ENCODE results near the gene CYP46A1.
A peak's percentile ranks its signal among the peaks of the same experiment; 100 is the strongest.

CYP46A1 gene

DNA sequence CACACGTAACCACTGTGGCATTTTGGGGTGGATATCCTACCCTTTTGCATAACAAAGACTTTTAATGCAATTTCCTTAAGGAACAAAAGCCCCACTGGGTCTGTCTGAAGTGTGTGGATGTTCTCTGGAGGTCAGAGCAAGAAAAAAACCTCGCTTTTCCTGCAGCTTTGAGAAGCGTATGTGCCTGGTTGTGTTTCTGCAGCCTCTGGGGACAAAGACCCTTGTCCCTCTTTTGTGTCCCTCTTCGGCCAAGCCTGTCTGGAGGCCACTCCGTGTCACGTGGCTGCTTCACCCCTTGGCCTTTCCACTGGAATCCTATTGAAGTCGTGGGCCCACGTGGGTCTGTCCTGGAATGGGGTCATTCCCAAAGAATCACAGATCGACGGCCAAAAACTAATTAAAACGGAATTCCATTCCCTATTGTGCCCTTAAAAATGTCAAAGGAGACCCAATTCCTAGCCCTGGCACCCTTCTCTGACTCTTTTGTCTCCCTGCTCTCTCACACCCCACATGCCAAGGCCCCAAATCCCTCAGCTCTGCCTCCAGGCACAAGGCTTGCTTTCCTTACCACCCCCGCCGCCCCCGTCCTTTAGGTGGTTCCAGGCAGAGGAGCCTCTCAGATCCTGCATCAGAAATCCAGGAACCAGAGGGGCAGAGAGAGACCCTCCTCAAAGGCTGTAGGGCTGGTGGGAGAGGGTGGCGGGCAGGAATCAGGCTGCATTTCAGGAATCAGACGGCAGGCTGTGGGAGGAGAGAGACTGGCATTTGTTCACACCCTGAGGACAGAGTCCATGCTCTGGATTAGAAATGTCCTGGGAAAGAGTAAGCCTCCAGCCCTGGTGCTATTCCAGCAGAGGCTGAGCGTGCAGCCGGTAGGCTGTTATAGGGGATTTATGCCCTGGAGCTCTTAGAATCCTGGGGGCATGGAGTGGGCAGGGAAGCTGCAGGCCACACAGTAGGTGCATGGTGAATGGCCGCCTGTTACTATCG is 12.6 kb upstream of the CYP46A1 start:
- in situ Hi-C loops (cut with MboI; ENCODE audit: low pct_unique_long_range_greater_than_20kb, low sequenced_read_pairs), result no loop called here
- DNase-seq, result no peak

DNA sequence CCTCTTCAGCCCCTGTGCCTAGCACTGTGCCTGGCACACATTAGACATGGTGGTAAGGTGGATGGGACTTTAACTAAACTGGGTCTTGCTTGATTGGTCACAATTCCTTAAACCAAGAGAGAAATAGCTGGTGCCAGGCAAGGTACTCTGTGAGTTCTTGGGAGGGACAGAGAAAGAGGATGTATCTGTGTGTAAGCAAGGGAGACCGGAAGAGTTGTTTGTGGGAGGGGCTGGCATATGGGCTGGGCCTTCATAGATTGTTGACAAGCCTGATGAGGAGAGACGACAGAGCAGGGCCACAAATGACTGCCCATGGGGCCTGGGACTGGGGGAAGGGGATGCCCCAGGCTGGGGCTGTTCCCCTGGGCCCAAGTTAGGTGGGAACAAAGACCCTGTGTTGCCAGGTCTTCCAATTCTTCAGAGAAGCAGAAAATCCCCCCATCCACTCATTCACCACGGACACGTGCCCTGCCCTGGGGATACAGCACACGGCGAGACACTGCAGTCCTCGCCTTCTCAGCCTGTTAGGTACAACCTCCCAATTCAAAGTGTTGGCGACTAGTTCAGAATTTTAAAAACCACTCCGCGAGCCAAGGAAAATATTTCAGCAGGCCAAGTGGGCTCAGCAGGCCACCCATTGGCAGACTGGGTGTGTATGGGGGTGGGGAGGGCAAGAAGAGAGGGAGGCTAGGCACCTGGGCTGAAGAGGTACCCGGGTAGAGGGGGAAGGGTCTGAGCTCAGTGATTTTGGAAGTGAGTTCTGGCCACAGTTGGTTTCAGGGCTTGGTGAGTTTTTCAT is 11.4 kb upstream of the CYP46A1 start:
- peak; percentile 66 for DNase-seq
- in situ Hi-C loops (cut with MboI; ENCODE audit: low pct_unique_long_range_greater_than_20kb, low sequenced_read_pairs), result no loop called here

DNA sequence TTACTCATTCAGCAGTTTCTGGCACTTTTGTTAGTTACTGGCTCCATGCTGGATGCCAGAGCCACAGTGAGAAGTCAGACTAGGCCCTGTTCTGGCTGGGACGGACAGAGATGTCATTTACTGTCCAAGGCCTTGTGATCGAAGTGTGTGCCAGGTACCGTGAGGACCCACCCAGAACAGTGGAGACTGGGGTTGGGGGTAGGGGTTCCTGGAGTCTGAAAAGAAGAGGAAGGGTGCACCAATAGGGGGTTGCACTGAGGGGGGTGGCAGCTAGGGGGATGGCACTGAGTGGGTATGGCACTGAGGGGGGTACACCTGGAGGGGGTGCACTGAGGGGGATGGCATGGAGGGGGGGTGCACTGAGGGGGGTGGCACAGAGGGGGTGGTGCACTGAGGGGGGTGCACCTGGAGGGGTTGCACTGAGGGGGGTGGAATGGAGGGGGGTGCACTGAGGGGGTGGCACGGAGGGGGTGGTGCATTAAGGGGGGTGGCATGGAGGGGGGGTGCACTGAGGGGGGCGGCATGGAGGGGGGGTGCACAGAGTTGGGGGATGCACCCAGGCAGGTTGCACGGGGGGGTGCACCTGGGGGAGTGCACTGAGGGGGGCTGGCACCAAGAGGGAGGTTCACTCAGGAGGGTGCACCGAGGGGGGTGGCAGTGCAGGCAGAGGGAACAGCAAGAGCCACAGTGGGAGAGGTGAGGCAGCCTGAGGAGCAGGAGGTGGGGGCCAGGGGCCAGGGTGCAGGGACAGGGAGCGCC is 10.6 kb upstream of the CYP46A1 start:
- DNase-seq, result no peak
- in situ Hi-C loops (cut with MboI; ENCODE audit: low pct_unique_long_range_greater_than_20kb, low sequenced_read_pairs), result no loop called here

DNA sequence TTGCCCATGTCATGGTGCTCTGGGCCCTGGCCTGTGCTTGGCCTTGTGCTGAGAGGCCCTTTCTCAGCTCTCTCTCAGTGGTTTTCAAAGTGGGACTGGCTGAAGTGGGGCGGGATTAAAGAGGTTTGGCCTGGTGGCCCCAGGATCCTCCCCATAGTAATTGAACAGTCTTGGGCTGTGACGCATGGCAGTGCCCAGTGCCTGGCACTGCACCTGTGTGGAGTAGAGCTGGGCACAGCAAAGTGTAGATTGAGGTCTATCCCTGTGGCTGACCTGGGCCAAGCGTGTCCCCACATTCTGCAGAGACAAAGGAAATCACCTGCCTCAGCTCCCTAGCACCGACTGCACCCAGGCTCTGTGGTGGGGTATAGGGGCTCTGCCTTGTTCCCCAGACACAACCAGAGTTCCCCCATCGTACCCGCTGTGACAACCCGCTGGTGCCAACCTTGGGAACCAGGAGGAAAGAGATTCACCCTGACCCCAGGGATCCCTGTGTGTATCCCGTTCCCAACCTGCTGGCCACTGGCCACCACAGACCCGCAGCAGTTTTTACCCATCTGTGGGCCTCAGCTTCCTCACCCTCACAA is 9.9 kb upstream of the CYP46A1 start:
- DNase-seq, result no peak
- in situ Hi-C loops (cut with MboI; ENCODE audit: low pct_unique_long_range_greater_than_20kb, low sequenced_read_pairs), result no loop called here

DNA sequence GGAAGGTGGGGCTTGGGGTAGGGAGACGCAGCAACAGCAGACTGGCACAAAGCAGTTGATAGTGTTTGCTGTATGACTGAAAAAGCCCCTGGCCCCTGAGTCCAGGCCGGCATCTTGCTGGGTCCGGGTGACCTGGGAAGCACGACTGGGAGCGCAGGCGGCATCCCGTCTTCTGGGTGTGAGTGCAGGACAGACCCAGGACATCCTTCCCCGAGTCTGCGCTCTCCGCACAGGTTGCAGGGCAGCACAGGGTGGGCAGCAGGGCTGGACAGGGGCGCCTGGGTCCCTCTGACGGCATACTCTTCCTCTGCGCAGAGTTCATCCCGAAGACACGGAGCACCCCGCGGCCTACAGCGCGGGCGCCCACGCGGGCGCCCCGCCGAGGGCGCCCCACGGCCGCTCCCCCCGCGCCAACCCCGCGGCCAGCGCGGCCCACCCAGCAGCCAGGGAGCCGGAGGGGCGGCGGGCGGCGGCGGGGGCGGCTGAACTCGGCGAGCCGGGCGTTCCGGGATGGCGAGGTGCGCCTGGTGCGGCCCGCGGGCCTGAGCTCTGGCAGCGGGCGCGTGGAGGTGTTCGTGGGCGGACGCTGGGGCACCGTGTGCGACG is 9.2 kb upstream of the CYP46A1 start:
- in situ Hi-C loops (cut with MboI; ENCODE audit: low pct_unique_long_range_greater_than_20kb, low sequenced_read_pairs), result no loop called here
- no peak for DNase-seq

DNA sequence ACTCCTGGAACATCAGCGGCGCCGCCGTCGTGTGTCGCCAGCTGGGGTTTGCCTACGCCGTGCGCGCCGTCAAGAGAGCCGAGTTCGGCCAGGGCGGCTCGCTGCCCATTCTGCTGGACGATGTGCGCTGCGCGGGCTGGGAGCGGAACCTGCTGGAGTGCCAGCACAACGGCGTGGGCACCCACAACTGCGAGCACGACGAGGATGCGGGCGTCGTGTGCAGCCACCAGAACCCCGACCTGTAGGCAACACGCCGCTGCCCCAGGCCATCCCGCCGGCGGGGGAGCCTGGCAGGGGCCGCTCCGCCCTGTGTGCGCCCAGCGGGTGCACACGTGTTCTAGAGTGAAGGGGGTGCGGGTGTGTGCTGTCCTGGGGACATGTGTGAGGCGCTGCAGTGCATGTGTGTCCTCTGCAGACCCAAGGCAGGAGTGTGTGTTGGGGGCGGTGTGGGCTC is 8.7 kb upstream of the CYP46A1 start:
- in situ Hi-C loops (cut with MboI; ENCODE audit: low pct_unique_long_range_greater_than_20kb, low sequenced_read_pairs), result no loop called here
- DNase-seq, result no peak

DNA sequence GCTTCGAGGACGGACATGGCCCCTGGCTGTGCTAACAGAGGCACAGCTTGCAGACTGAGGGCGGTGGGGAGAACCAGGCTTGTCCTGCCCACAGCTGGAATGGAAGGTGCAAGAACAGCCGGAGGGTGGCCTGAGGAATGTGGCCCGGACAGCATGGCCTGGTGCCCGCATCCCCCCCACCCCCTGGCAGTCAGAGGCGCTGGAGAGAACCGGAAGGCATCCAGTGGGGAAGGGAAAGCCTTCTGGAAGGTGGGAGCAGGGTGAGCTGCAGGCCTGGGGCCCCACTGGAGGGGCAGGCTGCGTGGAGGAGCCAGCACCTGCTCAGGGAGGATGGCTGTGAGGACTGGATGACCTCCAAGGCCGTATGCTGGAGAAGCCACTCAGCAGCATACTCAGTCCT is 8.1 kb upstream of the CYP46A1 start:
- DNase-seq, result no peak
- in situ Hi-C loops (cut with MboI; ENCODE audit: low pct_unique_long_range_greater_than_20kb, low sequenced_read_pairs), result no loop called here

DNA sequence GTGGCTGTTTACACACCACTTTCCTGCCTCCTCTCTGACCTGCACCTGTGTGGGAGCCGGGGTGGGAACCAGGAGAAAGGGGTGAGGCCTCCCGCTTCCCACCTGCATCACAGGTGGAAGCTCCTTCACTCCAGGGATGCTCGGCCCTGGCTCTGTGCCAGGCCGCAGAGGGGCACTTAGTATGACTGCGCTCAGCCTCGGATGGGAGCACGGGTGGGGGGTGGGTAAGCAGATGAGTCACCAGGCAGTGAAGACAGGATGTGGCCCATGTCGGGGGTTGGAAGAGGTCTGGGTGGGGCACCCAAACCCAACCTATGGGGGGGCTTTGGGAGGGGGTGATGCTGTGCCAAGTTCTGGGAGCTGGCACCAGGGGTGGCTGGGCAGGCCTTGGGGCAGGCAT is 7.4 kb upstream of the CYP46A1 start:
- no peak for DNase-seq
- in situ Hi-C loops (cut with MboI; ENCODE audit: low pct_unique_long_range_greater_than_20kb, low sequenced_read_pairs), result no loop called here

DNA sequence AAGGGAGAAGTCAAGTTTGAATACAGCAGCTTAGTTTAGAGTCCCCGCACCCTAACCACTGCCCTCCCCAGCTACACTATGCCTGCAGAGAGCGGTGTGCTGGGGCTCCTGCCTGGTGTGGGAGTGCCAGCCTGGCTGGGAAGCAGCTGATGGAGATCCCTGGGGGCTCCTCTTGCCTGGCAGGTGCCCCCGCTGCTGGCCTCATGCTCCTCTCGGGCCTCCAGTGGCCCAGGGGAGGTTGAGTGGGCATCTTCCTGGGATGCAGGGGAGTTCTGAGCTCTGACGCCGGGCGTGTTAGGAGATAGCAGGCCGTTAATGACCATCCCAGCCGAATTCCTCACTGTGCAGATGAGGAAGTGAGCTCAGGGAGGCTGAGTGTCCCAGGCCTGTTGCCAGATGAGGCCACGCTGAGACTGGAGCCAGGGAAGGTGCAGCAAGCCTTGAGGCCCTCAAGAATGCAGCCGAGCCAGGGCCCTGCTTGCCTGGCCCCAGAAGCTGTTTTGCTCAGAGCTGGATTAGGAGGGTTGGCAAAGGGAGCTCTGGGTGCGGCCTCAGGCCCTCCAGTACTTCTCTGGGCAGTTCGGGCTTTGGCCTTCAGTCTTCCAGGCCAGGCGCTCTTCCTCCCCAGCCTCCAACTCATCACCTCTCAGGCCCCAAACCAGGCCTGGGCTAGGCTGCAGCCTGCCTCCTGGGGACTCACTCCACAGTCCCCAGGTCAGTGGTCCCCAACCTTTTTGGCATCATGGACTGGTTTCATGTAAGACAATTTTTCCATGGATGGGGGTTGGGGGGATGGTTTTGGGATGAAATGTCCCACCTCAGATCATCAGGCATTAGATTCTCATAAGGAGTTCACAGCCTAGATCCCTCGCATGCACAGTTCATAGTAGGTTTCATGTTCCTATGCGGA is 6.6 kb upstream of the CYP46A1 start:
- no peak for DNase-seq
- in situ Hi-C loops (cut with MboI; ENCODE audit: low pct_unique_long_range_greater_than_20kb, low sequenced_read_pairs), result no loop called here

DNA sequence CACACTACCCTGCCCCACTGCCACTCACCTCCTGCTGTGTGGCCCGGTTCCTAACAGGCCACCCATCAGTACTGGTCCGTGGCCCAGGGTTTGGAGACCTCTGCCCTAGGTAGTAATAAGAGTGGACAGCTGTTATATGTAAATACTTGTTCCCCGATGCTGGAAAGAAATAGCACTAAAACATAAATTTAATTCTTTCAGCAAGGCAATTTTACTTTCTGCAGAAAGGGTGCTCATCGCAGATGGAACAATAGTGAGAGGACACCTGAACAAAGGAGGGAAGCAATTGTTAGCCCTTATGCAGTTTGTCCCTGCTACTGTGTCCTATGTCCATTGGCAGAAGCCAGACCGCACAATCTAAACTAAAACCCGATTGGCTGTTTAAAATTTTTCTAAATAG is 5.9 kb upstream of the CYP46A1 start:
- DNase-seq, result no peak
- in situ Hi-C loops (cut with MboI; ENCODE audit: low pct_unique_long_range_greater_than_20kb, low sequenced_read_pairs), result no loop called here

DNA sequence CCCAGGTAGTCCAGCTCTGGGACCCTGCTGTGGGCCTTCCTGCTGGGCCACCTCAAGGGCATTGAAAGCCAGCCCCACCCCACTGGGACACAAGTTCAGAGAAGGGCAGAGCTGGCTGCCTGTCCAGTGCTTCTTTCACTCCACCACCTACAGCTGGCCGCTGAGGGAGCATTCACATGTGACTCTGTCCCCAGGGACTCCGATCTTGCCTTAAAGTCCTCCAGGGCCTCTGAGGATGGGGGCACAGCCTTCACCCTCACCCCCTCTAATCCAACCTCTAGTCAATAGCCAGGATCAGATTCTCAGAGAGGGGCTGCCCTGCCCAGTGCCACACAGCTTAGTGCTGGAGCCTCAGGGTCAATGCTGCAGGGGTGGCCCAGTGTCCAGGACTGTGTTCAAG is 5.0 kb upstream of the CYP46A1 start:
- DNase-seq, result no peak
- in situ Hi-C loops (cut with MboI; ENCODE audit: low pct_unique_long_range_greater_than_20kb, low sequenced_read_pairs), result no loop called here

DNA sequence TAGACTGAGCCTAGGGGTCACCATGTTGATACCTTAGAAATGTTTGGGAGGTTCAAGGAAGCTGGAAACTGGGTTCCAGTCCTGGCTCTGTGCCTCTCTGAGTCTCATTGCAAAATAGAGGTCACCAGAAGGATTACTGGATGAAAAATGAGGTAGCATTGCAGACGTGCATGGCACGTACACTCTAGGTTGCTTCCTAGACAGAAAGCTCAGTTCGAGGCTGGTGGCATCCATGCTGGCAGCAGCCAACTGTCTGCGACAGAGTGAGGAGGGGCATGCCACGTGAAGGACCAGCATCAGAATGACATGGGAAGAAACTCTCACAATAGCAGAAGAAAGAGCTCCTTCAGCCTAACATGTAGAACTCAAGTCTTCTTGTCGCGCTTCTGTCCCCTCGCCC is 4.6 kb upstream of the CYP46A1 start:
- in situ Hi-C loops (cut with MboI; ENCODE audit: low pct_unique_long_range_greater_than_20kb, low sequenced_read_pairs), result no loop called here
- DNase-seq, result no peak

DNA sequence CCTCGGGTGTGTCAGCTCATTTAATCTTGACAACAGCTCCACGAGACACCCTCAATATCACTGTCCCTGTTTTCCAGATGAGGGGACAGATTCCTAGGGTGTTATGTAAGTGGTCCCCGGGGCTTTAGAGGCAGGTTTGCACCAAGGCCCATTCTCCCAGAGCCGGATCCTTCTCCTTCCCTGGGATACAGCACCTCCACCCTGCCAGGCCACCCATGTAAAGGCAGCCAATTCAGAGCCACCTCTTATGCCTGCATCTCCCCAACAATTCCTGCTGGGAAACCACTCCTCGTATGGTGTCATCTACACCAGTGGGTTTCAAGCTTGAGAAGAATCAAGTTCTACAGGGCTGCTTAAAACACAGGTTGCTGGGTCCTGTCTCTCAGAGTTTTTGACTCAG is 4.1 kb upstream of the CYP46A1 start:
- in situ Hi-C loops (cut with MboI; ENCODE audit: low pct_unique_long_range_greater_than_20kb, low sequenced_read_pairs), result no loop called here
- DNase-seq, result no peak

DNA sequence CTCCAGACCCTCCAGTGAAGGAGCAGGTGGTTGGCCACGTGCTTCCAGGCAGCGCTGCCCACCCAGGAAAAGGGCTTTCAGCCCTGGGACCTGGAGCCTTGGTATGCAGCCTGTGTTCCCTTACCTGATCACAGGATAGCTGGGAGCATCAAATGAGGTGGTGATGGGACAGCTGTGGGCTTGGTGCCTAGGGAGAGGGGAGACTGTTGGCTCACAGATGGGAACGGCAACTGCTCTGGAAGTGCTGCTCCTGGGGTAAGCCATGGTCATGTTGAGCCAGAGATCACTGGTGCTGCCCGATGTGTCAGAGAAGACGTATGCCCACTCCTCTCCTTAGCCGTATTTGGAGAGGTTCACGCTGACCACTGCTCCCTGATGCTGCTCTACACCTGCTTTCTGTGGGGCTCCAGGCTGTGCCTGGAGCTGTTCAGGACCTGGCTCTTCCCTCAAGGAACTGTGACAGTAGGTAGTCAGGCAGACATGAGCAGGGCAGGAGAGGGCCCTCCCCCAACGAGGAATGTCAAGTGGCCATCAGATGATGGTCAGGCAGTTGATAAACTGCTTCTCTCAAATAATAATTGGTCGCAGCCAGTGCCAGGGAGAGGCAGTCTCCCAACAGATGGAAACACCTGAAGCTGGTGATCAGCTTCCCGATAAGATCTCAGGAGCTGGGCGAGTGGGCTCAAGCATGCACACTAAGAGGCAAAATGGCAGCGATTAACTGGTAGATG is 2.8 kb upstream of the CYP46A1 start:
- no peak for DNase-seq
- in situ Hi-C loops (cut with MboI; ENCODE audit: low pct_unique_long_range_greater_than_20kb, low sequenced_read_pairs), result no loop called here

DNA sequence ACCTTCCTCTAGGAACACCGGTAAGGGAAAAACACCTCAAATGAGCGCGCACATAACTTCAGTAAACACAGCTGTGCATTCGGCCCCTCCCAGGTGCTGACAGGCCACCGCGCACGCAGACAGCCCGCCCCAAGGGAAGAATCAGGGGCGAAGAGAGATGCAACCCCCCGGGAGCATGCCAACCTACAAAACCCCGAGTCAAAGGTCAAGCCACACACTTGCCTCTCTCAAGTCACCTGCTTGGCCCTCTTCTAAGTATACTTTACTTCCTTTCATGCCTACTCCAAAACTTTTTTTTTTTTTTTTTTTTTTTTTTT is 2.3 kb upstream of the CYP46A1 start:
- no peak for DNase-seq
- in situ Hi-C loops (cut with MboI; ENCODE audit: low pct_unique_long_range_greater_than_20kb, low sequenced_read_pairs), result no loop called here

DNA sequence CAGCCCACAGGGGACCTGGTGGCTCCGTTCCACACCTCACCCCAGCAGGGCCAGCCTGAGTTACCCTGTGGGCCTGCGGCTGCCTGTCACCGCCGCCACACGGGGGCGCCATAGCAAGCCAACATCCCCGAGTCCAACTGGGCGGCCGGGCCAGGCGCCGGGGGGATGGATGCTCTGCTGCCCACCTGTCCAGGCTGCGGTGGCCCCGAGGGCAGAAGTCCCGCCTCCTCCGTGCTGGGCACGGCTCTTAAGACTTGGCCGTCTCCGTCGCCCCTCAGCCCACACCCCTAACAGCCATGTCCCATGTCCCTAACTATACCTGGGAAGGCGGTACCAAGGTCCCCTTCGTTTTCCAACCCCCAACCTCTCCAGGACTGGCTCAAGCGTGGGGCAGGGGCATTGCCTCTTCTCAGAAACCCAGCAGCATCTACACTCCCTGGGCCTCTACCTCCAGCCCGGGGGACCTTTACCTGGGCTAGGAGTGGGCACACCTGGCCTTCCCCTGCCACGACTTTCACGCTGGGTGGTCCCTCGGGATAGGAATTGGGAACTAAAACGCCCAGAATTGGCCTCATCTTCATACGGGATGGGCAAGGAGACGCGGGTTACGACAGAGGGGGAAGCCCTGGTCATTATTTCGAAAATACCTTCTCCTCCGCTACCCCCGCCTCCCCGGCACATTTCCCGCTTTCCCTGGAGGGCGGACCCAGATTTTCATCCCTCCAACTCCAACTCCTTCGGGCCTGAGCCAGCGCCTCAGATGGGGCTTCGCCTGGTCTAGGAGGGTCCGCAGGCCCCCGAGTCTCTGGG is 1.1 kb upstream of the CYP46A1 start:
- in situ Hi-C loops (cut with MboI; ENCODE audit: low pct_unique_long_range_greater_than_20kb, low sequenced_read_pairs), result no loop called here

More for the DNA sequence above, 1.1 kb upstream of the CYP46A1 start:
- DNase-seq, result peak; percentile 80
